VCaP (cell line): ENCODE results near the gene LENEP.

Source experiments
- H3K27ac ChIP-seq: fragments of 450-650 bp; 2 replicates; pipeline ENCODE4 v1.5.1; 2017
- TF ChIP-seq, protein P1 (sequence below): fragments of 450-650 bp; conservative IDR thresholded peaks from 2 replicates; pipeline ENCODE4 v1.5.1; 2017; ENCODE audit warnings: mild to moderate bottlenecking, moderate library complexity

The LENEP gene

DNA sequence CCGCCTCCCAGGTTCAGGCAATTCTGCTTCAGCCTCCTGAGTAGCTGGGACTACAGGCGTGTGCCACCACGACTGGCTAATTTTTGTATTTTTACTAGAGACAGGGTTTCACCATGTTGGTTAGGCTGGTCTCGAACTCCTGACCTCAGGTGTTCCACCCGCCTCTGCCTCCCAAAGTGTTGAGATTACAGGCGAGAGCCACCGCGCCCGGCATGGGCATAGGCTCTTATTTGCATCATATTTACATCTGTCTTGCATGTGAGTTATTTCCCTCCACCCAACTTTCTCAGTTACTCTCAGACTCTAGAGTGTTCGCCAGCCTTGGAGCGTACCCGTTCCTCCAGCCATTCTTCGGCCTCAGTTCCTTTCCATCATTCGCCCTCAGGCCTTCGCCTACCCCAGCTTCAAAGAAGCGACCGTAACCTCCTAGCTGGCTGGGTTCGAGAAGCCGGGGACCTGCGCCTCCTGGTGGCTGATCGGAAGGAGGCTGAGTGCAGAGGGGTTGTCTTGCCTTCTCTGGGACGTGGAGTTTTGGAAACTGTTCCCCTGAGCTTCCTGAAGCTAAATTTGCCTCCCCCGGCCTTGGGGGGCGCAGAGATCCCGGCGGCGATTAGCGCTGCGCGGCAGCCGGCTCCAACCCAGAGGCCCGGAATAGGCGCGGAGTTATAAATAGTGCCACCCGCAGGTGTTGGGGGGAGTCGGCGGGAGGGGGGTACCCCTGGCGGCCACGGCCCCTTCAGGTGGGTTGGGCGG, 5.6 kb downstream of the LENEP start:
- peak overlapping the region; percentile 100; the same call in 1 of the 2 replicates for H3K27ac ChIP-seq
- TF ChIP-seq, protein P1, sequence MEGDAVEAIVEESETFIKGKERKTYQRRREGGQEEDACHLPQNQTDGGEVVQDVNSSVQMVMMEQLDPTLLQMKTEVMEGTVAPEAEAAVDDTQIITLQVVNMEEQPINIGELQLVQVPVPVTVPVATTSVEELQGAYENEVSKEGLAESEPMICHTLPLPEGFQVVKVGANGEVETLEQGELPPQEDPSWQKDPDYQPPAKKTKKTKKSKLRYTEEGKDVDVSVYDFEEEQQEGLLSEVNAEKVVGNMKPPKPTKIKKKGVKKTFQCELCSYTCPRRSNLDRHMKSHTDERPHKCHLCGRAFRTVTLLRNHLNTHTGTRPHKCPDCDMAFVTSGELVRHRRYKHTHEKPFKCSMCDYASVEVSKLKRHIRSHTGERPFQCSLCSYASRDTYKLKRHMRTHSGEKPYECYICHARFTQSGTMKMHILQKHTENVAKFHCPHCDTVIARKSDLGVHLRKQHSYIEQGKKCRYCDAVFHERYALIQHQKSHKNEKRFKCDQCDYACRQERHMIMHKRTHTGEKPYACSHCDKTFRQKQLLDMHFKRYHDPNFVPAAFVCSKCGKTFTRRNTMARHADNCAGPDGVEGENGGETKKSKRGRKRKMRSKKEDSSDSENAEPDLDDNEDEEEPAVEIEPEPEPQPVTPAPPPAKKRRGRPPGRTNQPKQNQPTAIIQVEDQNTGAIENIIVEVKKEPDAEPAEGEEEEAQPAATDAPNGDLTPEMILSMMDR, result peak; percentile 92

DNA sequence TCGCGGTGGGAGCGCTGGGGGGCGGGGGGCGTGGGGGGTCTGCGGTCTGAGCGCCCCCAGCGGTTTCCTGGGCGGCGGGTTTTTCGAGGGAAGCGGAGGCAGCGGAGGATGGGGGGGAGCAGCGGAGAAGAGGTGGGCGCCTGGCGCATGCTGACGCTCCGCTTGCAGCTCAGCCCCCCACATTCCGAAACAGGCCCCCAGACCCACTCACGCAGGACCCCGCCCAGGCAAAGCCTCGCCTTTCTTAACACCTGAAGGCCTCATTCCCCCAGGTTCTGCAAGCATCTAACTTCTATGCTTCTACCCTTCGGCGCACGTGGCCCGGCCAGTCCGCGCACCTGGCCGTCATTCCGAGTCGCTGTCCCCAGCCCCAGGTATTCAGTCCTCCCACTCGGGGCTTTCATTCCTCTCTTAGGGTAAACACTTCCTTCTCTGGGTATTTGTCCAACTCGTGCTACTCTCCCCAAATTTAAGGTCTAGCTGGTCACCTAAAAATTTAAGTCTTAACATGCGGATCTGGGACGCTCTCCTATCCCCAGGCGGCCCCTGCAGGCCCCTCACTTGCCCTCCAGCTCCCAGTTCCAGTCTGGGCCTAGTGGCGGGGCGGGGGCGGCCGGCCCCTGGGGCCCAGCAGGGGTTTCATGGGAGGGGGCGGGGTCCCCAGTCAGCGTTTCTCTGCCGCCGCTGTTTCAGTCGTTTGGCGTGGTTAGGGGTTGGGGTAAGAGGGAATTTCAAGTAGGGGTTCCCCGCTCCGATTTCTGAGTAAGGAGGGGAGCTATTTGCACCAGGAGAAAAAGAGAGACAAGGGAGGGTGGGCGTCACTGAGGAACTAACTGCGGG, 6.4 kb downstream of the LENEP start:
- TF ChIP-seq, protein P1, result no peak
- peak overlapping the region; percentile 100 for H3K27ac ChIP-seq

DNA sequence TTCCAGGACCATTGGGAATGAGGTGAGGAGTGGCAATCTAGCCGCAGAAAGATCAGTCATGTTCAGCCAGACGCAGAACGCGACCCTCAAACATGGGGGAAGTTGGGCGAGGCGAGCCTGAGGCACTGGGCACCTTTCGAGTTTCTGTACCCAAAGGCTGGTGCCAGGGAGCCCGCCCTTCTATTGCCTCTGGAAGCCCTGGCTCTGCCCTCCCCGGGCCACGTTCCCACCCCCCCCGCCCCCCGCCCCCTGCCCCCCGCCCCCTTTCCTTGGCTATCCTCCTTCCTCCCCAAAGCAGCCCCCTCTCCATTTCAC, 7.0 kb downstream of the LENEP start:
- TF ChIP-seq, protein P1, result no peak
- peak overlapping the region; percentile 100 for H3K27ac ChIP-seq

DNA sequence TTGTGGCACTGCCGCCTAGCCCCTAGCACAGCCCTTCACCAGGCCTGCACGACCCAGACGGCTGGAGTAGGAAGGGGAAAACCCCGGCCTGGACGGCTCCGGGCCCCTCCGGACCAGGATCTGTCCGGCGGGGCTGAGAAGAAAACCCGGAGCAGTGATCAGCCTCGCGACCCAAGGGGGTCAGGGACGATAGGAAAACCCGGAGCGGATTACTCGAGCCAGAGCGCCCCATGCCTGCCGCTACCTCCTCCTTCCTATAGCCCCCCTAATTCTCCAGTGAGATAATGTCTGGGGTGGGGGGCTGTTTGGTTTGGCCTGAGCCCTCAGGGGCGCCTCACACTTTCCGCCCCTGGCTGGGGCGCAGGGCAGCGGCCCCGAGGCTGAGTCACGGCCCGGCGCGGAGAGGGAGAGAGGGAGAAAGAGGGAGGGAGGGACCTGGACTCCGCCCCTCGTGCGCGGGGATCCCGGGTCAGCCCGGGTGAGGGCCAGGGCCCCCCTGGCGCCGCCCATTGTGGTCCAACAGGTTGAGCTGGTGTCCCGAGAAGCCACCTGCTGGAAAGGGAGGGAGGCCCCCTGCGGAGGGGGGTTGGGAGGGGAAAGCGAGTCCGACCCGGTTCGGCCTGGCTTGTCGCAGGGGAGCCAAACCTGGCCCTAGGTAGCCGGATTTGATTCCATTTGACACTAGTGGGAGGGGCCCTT, 7.5 kb downstream of the LENEP start:
- TF ChIP-seq, protein P1, result no peak

DNA sequence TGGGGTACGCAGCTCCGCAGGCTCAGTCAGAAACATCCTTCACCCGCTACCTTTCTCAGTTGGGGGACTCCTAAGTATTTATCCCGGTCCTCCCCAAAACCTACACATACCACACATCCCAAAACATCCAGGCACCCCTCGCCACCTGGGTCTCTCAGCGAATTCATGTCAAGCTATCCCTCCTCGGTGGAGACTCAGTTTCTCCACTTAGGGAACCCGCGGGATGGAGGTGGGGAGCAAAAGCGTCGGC, 8.0 kb downstream of the LENEP start:
- peak overlapping the region; percentile 100 for H3K27ac ChIP-seq
- TF ChIP-seq, protein P1, result no peak

More for the DNA sequence above, 7.5 kb downstream of the LENEP start:
- peak overlapping the region; percentile 100 for H3K27ac ChIP-seq

DNA sequence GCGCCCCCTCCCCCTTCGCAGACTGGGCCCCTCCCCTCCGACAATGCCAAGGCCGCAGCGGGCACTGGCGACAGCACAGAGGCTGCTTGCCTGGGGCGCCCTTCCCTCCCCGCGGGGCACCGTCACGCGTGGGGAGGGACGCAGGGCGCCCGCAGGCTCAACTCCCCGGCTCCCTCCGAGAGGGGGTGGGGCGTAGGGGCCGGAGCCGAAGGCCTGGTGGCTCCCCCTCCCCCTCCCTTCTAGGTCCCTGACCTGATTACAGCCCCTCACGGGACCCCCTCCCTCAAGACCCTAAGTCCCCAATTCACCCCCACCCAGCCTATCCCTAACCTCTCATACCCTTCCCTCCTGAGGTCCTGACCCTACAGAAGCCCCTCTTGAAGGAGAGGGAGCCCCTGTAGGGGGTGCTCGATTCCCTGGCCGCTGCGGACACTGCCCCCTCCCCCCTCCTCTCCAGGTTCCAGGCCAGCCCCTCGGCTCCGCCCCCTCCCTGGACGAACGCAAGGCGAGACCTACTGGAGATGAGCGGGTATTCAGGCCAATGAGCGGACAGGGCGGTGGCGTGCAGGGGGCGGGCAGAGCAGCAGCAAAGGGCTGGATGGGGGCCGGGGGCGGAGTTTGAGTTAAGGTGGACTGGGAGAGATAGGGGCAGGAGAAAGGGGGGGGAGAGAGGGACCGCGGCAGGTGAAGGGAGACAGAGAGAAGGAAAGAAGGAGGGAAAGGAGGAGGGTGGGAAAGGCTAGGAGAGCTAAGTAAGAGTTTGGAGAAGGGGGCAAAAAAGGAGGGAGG, 8.5 kb downstream of the LENEP start:
- H3K27ac ChIP-seq, result peak overlapping the region; percentile 100
- TF ChIP-seq, protein P1, result peak; percentile 88
